ENCODE data around the gene XBP1. TPM values are rescaled to one million over a fixed set of nuclear protein-coding genes. Genes with fewer than 3 reads are reported as not detected.
A peak's percentile ranks its signal among the peaks of the same experiment; 100 is the strongest.

XBP1 gene
- total RNA-seq, 1 donor from 2014 or later, result 255 TPM

DNA sequence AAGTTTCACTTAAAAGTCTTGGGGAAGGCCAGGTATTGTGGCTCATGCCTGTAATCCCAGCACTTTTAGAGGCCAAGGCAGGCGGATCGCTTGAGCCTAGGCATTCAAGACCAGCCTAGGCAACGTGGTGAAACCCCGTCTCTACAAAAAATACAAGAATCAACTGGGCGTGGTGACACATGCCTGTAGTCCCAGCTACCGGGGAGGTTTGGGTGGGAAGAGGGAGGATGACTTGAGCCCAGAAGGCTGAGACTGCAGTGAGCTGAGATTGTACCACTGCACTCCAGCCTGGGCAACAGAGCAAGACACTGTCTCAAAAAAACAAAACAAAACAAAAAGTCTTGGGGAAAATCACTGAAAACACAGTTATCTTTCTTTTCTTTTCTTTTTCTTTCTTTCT lies 15.4 kb upstream of the XBP1 start:
- Histone ChIP-seq H3K27me3 (no peaks in the 10 kb centered on the region), H3K27ac (peak overlapping the region; percentile 42), H3K9me3 (no peaks in the 10 kb centered on the region), H3K4me3 (no peak overlapping the region), H3K4me1 (peaks cover 65% of the 10 kb centered on the region), H3K36me3 (no peaks in the 10 kb centered on the region)
- ATAC-seq (no peak), DNase-seq (no peak)
- TF ChIP-seq, protein P1, sequence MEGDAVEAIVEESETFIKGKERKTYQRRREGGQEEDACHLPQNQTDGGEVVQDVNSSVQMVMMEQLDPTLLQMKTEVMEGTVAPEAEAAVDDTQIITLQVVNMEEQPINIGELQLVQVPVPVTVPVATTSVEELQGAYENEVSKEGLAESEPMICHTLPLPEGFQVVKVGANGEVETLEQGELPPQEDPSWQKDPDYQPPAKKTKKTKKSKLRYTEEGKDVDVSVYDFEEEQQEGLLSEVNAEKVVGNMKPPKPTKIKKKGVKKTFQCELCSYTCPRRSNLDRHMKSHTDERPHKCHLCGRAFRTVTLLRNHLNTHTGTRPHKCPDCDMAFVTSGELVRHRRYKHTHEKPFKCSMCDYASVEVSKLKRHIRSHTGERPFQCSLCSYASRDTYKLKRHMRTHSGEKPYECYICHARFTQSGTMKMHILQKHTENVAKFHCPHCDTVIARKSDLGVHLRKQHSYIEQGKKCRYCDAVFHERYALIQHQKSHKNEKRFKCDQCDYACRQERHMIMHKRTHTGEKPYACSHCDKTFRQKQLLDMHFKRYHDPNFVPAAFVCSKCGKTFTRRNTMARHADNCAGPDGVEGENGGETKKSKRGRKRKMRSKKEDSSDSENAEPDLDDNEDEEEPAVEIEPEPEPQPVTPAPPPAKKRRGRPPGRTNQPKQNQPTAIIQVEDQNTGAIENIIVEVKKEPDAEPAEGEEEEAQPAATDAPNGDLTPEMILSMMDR (IDR thresholded peaks at IDR 0.05), result no peak
- intact Hi-C loops (cut with DNase I), result no loop called here

DNA sequence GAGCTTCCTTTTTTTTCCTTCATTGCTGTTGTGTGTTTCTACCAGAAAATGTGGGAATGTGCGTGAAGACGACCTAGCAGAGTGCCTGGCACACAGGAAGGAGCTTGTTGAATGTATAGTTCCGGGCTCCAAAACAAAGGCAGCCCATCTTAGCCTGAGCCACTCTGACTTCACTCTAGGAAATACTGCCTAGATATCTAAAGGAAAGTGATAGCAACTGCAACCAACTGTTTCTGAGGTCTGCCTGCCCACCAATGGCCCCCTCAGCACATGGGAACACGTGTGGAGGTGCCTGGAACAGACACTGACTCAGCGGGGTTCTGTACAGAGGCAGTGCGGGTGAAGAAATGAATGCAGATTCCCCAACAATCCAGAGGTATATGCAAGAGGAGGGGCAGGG lies 14.7 kb upstream of the XBP1 start:
- intact Hi-C loops (cut with DNase I), result no loop called here
- Histone ChIP-seq H3K27me3 (no peaks in the 10 kb centered on the region), H3K9me3 (no peaks in the 10 kb centered on the region), H3K4me3 (no peak overlapping the region), H3K36me3 (no peaks in the 10 kb centered on the region), H3K4me1 (peaks cover 69% of the 10 kb centered on the region), H3K27ac (peak overlapping the region; percentile 42)
- TF ChIP-seq, protein P1 (IDR thresholded peaks at IDR 0.05), result no peak
- no peak for DNase-seq
- ATAC-seq, result no peak

DNA sequence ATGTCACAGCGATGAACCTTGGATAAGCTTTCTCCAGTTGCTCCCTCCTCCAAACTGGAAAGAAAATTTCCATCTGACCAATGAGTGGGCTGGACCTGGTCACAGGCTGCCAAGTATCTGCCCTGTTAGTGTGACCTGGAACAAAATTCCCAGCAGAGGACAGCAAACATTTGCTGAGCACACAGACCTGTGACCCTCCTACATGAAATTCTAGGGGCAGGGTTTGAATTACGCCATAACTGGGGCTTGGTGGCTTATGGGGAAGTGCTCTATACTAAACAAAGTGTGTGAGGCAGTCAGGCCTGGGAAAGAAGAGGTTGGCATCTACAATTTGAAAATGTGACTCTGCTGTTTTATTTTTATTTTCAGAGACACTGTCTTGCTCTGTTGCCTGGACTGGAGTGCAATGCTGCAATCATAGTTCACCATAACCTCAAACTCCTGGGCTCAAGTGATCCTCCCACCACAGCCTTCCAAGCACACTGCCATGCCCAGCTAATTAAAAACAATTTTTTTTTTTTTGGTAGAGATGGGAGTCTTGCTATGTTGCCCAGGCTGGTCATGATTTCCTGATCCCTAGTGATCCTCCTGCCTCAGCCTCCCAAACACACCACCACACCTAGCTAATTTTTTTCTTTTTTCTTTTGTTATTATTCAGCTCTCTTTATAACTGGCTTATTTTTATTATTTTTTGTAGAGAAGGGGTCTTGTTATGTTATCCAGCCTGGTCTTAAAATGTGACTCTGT lies 13.6 kb upstream of the XBP1 start:
- peak; percentile 71 for DNase-seq

DNA sequence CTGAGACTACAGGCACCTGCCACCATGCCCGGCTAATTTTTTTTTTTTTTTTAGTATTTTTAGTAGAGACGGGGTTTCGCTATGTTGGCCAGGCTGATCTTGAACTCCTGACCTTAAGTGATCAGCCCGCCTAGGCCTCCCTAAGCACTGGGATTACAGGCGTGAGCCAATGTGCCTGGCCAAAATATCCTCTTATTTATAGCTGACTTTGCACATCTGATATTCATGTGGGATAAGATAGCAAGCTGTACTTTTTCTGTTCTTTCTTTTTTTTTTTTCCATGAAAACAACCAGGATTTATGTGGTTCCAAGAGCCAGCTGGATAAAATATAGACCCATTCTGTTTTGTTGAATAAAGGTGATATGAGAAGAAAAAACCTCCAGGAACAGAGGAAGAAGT lies 12.1 kb upstream of the XBP1 start:
- DNase-seq, result no peak
- Histone ChIP-seq H3K4me3 (no peak overlapping the region), H3K4me1 (peaks cover 61% of the 10 kb centered on the region), H3K36me3 (no peaks in the 10 kb centered on the region), H3K27ac (peak overlapping the region; percentile 78), H3K27me3 (no peaks in the 10 kb centered on the region), H3K9me3 (no peaks in the 10 kb centered on the region)
- TF ChIP-seq, protein P1 (IDR thresholded peaks at IDR 0.05), result no peak
- ATAC-seq, result no peak
- intact Hi-C loops (cut with DNase I), result no loop called here

More for the DNA sequence above, 13.6 kb upstream of the XBP1 start:
- Histone ChIP-seq H3K4me1 (peaks cover 67% of the 10 kb centered on the region), H3K4me3 (no peak overlapping the region), H3K36me3 (no peaks in the 10 kb centered on the region), H3K27me3 (no peaks in the 10 kb centered on the region), H3K9me3 (no peaks in the 10 kb centered on the region), H3K27ac (peak overlapping the region; percentile 78)
- ATAC-seq, result peak; percentile 87
- intact Hi-C loops (cut with DNase I), result no loop called here
- TF ChIP-seq, protein P1 (IDR thresholded peaks at IDR 0.05), result no peak

DNA sequence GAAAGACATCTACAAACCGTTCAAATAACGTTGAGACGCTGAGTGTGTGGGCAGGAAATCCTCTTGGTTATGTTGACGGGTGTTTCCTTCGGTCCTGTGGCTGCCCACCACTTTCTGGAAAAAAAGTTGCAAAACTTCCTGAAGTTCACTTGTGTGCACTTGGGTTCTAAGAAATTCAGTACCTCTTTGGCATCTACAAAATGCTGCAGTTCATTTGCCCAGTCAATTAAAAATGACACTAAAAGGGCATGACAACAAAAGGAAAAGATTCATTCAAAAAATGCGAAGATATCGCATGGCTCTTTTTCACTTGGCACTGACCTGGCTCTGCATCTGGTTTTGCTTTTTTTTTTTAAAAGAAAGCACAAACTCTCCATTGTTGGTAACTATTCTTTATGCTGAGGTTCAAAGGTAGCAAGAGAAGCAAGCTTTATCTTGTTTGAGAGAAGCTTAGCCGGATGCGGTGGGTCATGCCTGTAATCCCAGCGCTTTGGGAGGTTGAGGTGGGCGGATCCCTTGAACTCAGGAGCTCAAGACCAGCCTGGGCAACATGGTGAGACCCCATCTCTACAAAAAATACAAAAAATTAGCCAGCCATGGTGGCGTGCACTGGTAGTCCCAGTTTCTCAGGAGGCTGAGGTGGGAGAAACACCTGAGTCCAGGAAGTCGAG lies 10.6 kb upstream of the XBP1 start:
- Histone ChIP-seq H3K4me1 (peaks cover 61% of the 10 kb centered on the region), H3K27ac (peak overlapping the region; percentile 78), H3K9me3 (no peaks in the 10 kb centered on the region), H3K4me3 (peak overlapping the region; percentile 1), H3K36me3 (no peaks in the 10 kb centered on the region), H3K27me3 (no peaks in the 10 kb centered on the region)
- TF ChIP-seq, protein P1 (IDR thresholded peaks at IDR 0.05), result no peak
- peak; percentile 55 for ATAC-seq
- intact Hi-C loops (cut with DNase I), result no loop called here
- no peak for DNase-seq
